Lung (tissue), 12 donors: ENCODE data around the gene UCP1. TPM values are rescaled to one million over a fixed set of nuclear protein-coding genes. Genes with fewer than 3 reads are reported as not detected.
A peak's percentile ranks its signal among the peaks of the same experiment; 100 is the strongest.

Source experiments
- ATAC-seq: fragments of 200-7000 bp; cut with Tn5 transposase; one replicate; pipeline ENCODE4 v1.9.1; 2020; ENCODE audit warnings: moderate number of reproducible peaks; ENCODE audit not compliant: insufficient read depth, low FRiP score
- DNase-seq, 3 donors: peaks; one replicate each; pipeline ENCODE4 v3.0.0-alpha.2; 2013 to 2017
- H3K27ac ChIP-seq, 2 donors: one replicate each; pipeline ENCODE4 v1.5.1; 2013; ENCODE audit warnings: mild to moderate bottlenecking in 2 of 2, moderate library complexity in 2 of 2, control low read depth in 1 of 2, inconsistent platforms in 1 of 2, low read depth in 1 of 2, low read length in 1 of 2
- H3K27me3 ChIP-seq, 3 donors: one replicate each; pipeline ENCODE4 v1.5.1; 2013; ENCODE audit warnings: low read length in 2 of 3; ENCODE audit not compliant: control insufficient read depth in 3 of 3, insufficient read depth in 3 of 3
- H3K36me3 ChIP-seq, 4 donors: one replicate each; pipeline ENCODE4 v1.5.1; 2013; ENCODE audit warnings: low read length in 4 of 4, mild to moderate bottlenecking in 1 of 4, moderate library complexity in 1 of 4; ENCODE audit not compliant: control insufficient read depth in 4 of 4, insufficient read depth in 4 of 4
- H3K4me1 ChIP-seq, 5 donors: one replicate each; pipeline ENCODE4 v1.5.1; 2013; ENCODE audit warnings: low read length in 5 of 5, mild to moderate bottlenecking in 2 of 5, moderate library complexity in 1 of 5; ENCODE audit not compliant: control insufficient read depth in 5 of 5, insufficient read depth in 5 of 5
- H3K4me3 ChIP-seq: one replicate; pipeline ENCODE4 v1.5.1; 2013; ENCODE audit warnings: mild to moderate bottlenecking, control low read depth, moderate library complexity
- H3K9ac ChIP-seq, 2 donors: one replicate each; pipeline ENCODE4 v1.5.1; 2013; ENCODE audit warnings: low read length in 2 of 2, control low read depth in 1 of 2; ENCODE audit not compliant: insufficient read depth in 1 of 2
- H3K9me3 ChIP-seq, 4 donors: one replicate each; pipeline ENCODE4 v1.5.1; 2013; ENCODE audit warnings: low read length in 3 of 4, mild to moderate bottlenecking in 1 of 4, moderate library complexity in 1 of 4; ENCODE audit not compliant: control insufficient read depth in 4 of 4, insufficient read depth in 3 of 4
- WGBS, 2 donors: extraction: QIAGEN DNeasy Blood & Tissue Kit; methylation state at CpG; one replicate each; pipeline ENCODE4 v1.1.7; 2013; 5-methylcytosine and 5-hydroxymethylcytosine counted together
- polyA plus RNA-seq, 2 donors: library from polyadenylated mRNA; stranded (reverse); fragments of 200-250 nt; gene quantifications; one replicate each; pipeline ENCODE4 v1.2.1, GENCODE V29; 2013
- total RNA-seq, 2 donors: library from RNA; depleted of rRNA in 1 of 2; stranded (reverse); fragments of >200 nt in 1 of 2; gene quantifications; one replicate each; pipeline ENCODE4 v1.2.1, GENCODE V29; 2014 to 2021
- TF ChIP-seq, protein P1 (sequence below): IDR thresholded peaks from 2 replicates; pipeline ENCODE4 v1.5.1; 2012; ENCODE audit warnings: mild to moderate bottlenecking; ENCODE audit errors: control extremely low read depth, extremely low read depth
- donor health status: control.
- donor health status: control.
- donor health status: Bipolar disorder and iron deficiency.
- donor health status: healthy.
- donor health status: DM: yes; HTN: yes; CAD: no.

The UCP1 gene
- total and polyA plus RNA-seq, 4 donors = 0.03 to 0.40 (median 0.34) TPM; not detected in 1

DNA sequence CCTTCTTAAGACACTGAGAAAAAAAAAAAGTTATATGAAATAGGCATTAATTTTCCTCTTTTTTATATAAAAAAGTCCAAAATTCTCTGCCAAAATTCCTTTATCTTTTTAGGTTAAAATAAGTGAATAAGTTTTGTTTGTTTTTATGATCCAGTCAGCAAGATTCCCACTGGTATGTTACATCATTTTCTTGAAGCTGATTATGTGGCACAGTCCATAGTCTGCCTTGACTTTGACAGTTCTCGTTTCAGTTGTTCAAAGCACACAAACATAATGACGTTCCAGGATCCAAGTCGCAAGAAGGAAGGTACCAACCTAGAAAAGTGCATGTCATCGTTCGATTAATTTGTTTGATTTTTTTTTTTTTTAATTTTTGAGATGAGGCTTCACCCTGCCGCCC lies 9.1 kb downstream of the UCP1 start:
- Histone ChIP-seq H3K27me3 (no peaks in the 10 kb centered on the region), H3K36me3 (no peaks in the 10 kb centered on the region), H3K9me3 (no peaks in the 10 kb centered on the region), H3K27ac (no peak overlapping the region), H3K4me3 (no peak overlapping the region), H3K4me1 (peaks cover 0 to 27% (median 10%) of the 10 kb centered on the region in 5 donors), H3K9ac (no peak overlapping the region)
- ATAC-seq (no peak), DNase-seq (peak; percentile 63 to 95 (median 91))
- TF ChIP-seq, protein P1, sequence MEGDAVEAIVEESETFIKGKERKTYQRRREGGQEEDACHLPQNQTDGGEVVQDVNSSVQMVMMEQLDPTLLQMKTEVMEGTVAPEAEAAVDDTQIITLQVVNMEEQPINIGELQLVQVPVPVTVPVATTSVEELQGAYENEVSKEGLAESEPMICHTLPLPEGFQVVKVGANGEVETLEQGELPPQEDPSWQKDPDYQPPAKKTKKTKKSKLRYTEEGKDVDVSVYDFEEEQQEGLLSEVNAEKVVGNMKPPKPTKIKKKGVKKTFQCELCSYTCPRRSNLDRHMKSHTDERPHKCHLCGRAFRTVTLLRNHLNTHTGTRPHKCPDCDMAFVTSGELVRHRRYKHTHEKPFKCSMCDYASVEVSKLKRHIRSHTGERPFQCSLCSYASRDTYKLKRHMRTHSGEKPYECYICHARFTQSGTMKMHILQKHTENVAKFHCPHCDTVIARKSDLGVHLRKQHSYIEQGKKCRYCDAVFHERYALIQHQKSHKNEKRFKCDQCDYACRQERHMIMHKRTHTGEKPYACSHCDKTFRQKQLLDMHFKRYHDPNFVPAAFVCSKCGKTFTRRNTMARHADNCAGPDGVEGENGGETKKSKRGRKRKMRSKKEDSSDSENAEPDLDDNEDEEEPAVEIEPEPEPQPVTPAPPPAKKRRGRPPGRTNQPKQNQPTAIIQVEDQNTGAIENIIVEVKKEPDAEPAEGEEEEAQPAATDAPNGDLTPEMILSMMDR = no peak
- WGBS, 2 donors = 82 to 84% methylated on average over 6 of the region's 6 CpGs

DNA sequence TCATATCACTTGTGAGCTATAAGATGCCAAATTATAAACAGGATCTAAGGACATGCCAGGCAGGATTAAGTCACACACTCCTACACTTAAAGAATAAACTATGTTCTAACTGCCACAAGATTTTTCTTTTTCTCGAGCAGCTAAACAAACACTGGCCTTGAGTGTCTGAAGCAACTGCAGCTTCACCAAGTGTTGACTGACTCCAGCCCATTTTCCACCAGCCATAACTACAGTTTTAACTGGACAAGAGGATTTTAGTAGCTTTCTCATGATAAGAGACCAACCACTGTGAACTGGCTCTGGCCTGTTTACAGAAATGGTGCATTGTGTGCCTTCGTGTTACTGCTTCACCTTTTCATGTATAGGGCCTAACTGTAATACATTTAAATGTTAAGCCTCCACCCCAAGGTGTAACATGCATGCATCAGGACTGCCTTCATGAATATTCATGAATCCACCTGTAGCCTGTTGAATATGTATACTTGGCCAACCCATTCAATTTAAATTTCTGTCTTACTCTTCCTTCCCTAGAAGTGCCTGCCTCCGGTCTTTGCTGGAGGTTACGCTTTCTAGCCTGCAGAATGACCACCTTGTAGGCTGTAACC lies 10.8 kb downstream of the UCP1 start:
- Histone ChIP-seq H3K9me3 (no peaks in the 10 kb centered on the region), H3K4me3 (no peak overlapping the region), H3K9ac (no peak overlapping the region), H3K27ac (no peak overlapping the region), H3K36me3 (no peaks in the 10 kb centered on the region), H3K27me3 (no peaks in the 10 kb centered on the region), H3K4me1 (peaks cover 0 to 27% (median 10%) of the 10 kb centered on the region in 5 donors)
- ATAC-seq (no peak), DNase-seq (peak in 2 of 3 donors; percentile 34 to 50)
- WGBS, 2 donors = 71 to 76% methylated on average over 4 of the region's 4 CpGs
- TF ChIP-seq, protein P1 = no peak

DNA sequence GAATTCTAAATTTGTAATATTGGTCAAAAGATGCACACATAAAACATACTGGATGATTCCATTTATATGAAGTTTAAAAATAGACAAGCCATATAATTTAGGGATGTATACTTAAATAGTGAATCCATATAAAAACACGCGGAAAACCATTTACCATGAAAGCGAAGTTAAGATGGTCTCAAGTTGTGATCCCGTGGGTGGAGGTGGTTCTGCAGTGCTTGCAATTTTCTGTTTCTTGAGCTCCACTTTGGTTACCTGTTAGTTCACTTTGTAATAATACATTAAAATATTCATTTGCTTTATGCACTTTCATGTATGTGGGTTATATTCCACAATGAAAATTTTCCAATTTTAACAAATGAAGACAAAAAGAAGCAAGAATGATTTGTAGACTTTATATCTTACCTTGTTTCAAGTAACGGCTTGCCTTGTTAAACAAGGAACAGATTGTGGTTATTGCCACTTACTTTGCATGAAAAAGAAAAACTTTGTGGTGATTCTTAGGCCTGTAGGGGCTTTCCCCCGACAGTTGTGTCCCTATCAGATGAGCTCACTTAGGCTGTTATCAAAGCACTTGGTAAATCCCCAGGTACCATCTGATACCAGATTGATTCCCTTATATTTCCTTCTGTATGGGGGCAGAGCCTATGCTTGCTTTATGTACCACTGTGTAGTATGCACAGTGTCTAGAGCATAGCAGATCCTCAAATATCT lies 12.2 kb downstream of the UCP1 start:
- Histone ChIP-seq H3K4me3 (no peak overlapping the region), H3K36me3 (peaks cover 0 to 1% (median 0%) of the 10 kb centered on the region in 4 donors), H3K9ac (no peak overlapping the region), H3K4me1 (peaks cover 0 to 27% (median 10%) of the 10 kb centered on the region in 5 donors), H3K27ac (no peak overlapping the region), H3K9me3 (no peaks in the 10 kb centered on the region), H3K27me3 (no peaks in the 10 kb centered on the region)
- DNase-seq (no peak), ATAC-seq (no peak)
- 88 to 93% methylated on average over 6 of the region's 6 CpGs for WGBS, 2 donors
- TF ChIP-seq, protein P1 = no peak
